HEK293 (cell line): Measurements from ENCODE around the gene PAFAH1B2.

Experiments
- CTCF ChIA-PET: fragments of 350-600 bp; formaldehyde crosslinking; extraction: SDS; loops from one replicate; lab custom pipeline; 2021; ENCODE audit warnings: antibody characterized with exemption; lab: Yijun Ruan, JAX
- POLR2A ChIA-PET: fragments of 300-600 bp; formaldehyde crosslinking; extraction: SDS; loops from one replicate; lab custom pipeline; 2020; ENCODE audit warnings: antibody characterized with exemption, inconsistent platforms; lab: Yijun Ruan, JAX
- H3K27ac ChIP-seq: fragments of 200-500 bp; sonication (Bioruptor generic); 2 replicates; pipeline ENCODE4 v1.5.1; 2014; ENCODE audit warnings: low read depth, low read length, control low read depth, inconsistent platforms; ENCODE audit errors: extremely low read depth
- H3K36me3 ChIP-seq, 2 experiments: fragments of 200-500 bp in 1 of 2; sonication (Bioruptor generic) in 1 of 2; 1 replicate in 1 of 2; 2 replicates in 1 of 2; pipeline ENCODE4 v1.5.1; 2014 to 2017; ENCODE audit warnings: inconsistent platforms in 2 of 2, low read length in 2 of 2; ENCODE audit not compliant: control insufficient read depth in 2 of 2, insufficient read depth in 1 of 2
- H3K4me1 ChIP-seq: fragments of 200-500 bp; sonication (Bioruptor generic); 2 replicates; pipeline ENCODE4 v1.5.1; 2014; ENCODE audit warnings: mild to moderate bottlenecking, low read length, inconsistent platforms; ENCODE audit not compliant: control insufficient read depth, insufficient read depth
- H3K4me3 ChIP-seq: 2 replicates; pipeline ENCODE4 v1.5.1; 2011; ENCODE audit warnings: low read depth, mild to moderate bottlenecking, control low read depth, low read length, moderate library complexity
- H3K9me3 ChIP-seq: fragments of 200-500 bp; sonication (Bioruptor generic); 2 replicates; pipeline ENCODE4 v1.5.1; 2014; ENCODE audit warnings: low read depth, low read length, inconsistent platforms; ENCODE audit not compliant: control insufficient read depth, insufficient read depth
- AEBP2 ChIP-seq: fragments of 450-650 bp; formaldehyde crosslinking; IDR thresholded peaks from 2 replicates; pipeline ENCODE4 v1.5.1; 2016; ENCODE audit warnings: missing biosample characterization, missing genetic modification characterization, borderline replicate concordance
- REST ChIP-seq: fragments of 450-650 bp; formaldehyde crosslinking; IDR thresholded peaks from 2 replicates; pipeline ENCODE4 v1.5.1; 2016; ENCODE audit warnings: missing biosample characterization, missing genetic modification characterization
- TSHZ1 ChIP-seq: fragments of 450-650 bp; formaldehyde crosslinking; IDR thresholded peaks from 2 replicates; pipeline ENCODE4 v1.5.1; 2016; ENCODE audit warnings: missing biosample characterization, missing genetic modification characterization, borderline replicate concordance
- ZBTB44 ChIP-seq: fragments of 450-650 bp; IDR thresholded peaks from 2 replicates; pipeline ENCODE4 v1.5.1; 2018; ENCODE audit warnings: missing biosample characterization, mild to moderate bottlenecking, missing genetic modification characterization
- ZNF132 ChIP-seq: fragments of 450-650 bp; formaldehyde crosslinking; IDR thresholded peaks from 2 replicates; pipeline ENCODE4 v1.5.1; 2017; ENCODE audit warnings: missing biosample characterization, missing genetic modification characterization, borderline replicate concordance
- ZNF148 ChIP-seq: fragments of 450-650 bp; formaldehyde crosslinking; IDR thresholded peaks from 2 replicates; pipeline ENCODE4 v1.5.0; 2017; ENCODE audit warnings: missing biosample characterization, missing genetic modification characterization, borderline replicate concordance
- ZNF184 ChIP-seq: fragments of 450-650 bp; IDR thresholded peaks from 2 replicates; pipeline ENCODE4 v1.5.1; 2018; ENCODE audit warnings: missing biosample characterization, mild to moderate bottlenecking, missing genetic modification characterization
- ZNF248 ChIP-seq: fragments of 450-650 bp; formaldehyde crosslinking; IDR thresholded peaks from 2 replicates; pipeline ENCODE4 v1.5.1; 2017; ENCODE audit warnings: missing biosample characterization, missing genetic modification characterization
- ZNF404 ChIP-seq: fragments of 450-650 bp; formaldehyde crosslinking; IDR thresholded peaks from 2 replicates; pipeline ENCODE4 v1.5.1; 2017; ENCODE audit warnings: missing biosample characterization, missing genetic modification characterization
- ZNF488 ChIP-seq: fragments of 450-650 bp; formaldehyde crosslinking; IDR thresholded peaks from 2 replicates; pipeline ENCODE4 v1.5.1; 2016; ENCODE audit warnings: missing biosample characterization, missing genetic modification characterization
- ZNF510 ChIP-seq: fragments of 450-650 bp; formaldehyde crosslinking; IDR thresholded peaks from 2 replicates; pipeline ENCODE4 v1.5.1; 2018; ENCODE audit warnings: mild to moderate bottlenecking, missing genetic modification characterization, missing biosample characterization; ENCODE audit not compliant: insufficient replicate concordance
- ZNF670 ChIP-seq: fragments of 450-650 bp; formaldehyde crosslinking; IDR thresholded peaks from 2 replicates; pipeline ENCODE4 v1.5.1; 2016; ENCODE audit warnings: missing biosample characterization, missing genetic modification characterization, low read depth
- ZNF830 ChIP-seq: fragments of 450-650 bp; IDR thresholded peaks from 2 replicates; pipeline ENCODE4 v1.5.0; 2018; ENCODE audit warnings: missing biosample characterization, missing genetic modification characterization, low read depth, mild to moderate bottlenecking, moderate library complexity
- ZSCAN5A ChIP-seq: fragments of 450-650 bp; formaldehyde crosslinking; IDR thresholded peaks from 2 replicates; pipeline ENCODE4 v1.5.1; 2016; ENCODE audit warnings: missing biosample characterization, missing genetic modification characterization

The PAFAH1B2 gene

GRCh38 chr11:117202386-117203068 lies 58.4 kb downstream of the PAFAH1B2 start (continued):
- TF ChIP-seq TSHZ1 (tag by site-specific recombination): no peak

GRCh38 chr11:117203069-117203407 lies 59.0 kb downstream of the PAFAH1B2 start:
- POLR2A ChIA-PET: interaction anchor here (1.1 to 1.5 kb wide), 3 partner anchors 17 to 24 kb away, joined by 3 read pairs; no protein-coding TSS in a partner anchor
- Histone ChIP-seq H3K27ac (no peak overlapping the region), H3K36me3 (peaks cover 0 to 20% of the 10 kb centered on the region in 2 experiments; a peak in 1 of 3 replicates), H3K9me3 (no peaks in the 10 kb centered on the region), H3K4me1 (no peaks in the 10 kb centered on the region), H3K4me3 (no peak overlapping the region)
- TF ChIP-seq ZNF184 (tag by site-specific recombination) (no peak), ZNF830 (tag by site-specific recombination) (no peak), ZNF670 (tag by site-specific recombination) (no peak), ZNF132 (tag by site-specific recombination) (no peak), ZNF510 (no peak), REST (tag by site-specific recombination) (no peak), ZNF248 (tag by site-specific recombination) (no peak), AEBP2 (no peak), ZNF404 (tag by site-specific recombination) (no peak), ZBTB44 (tag by site-specific recombination) (no peak), ZNF148 (tag by site-specific recombination) (no peak), ZNF488 (tag by site-specific recombination) (no peak), ZSCAN5A (no peak)
- CTCF ChIA-PET: interaction anchor here (0.6 to 2.0 kb wide), 3 partner anchors 22 to 1993 kb away, joined by 3 to 4 read pairs (median 3); partner anchors contain the start of gene PCSK7
